HepG2 (cell line): ENCODE results near the gene STPG4. TPM values are rescaled to one million over a fixed set of nuclear protein-coding genes. Genes with fewer than 3 reads are reported as not detected.

Source experiments
- ARID2 ChIP-seq: sonication (generic); formaldehyde crosslinking; IDR thresholded peaks from 2 replicates; pipeline ENCODE4 v1.8.1; 2022; ENCODE audit warnings: mild to moderate bottlenecking, missing genetic modification reagents, borderline replicate concordance
- CCDC6 ChIP-seq: sonication (generic); formaldehyde crosslinking; IDR thresholded peaks from 2 replicates; pipeline ENCODE4 v1.8.1; 2022; ENCODE audit warnings: mild to moderate bottlenecking, missing genetic modification reagents, moderate library complexity
- CREB3 ChIP-seq: sonication (generic); formaldehyde crosslinking; IDR thresholded peaks from 2 replicates; pipeline ENCODE4 v1.5.0; 2020; ENCODE audit warnings: missing genetic modification reagents
- FOXO1 ChIP-seq: sonication (generic); formaldehyde crosslinking; IDR thresholded peaks from 2 replicates; pipeline ENCODE4 v1.4.0; 2020; ENCODE audit warnings: missing genetic modification reagents
- POGK ChIP-seq: sonication (generic); formaldehyde crosslinking; conservative IDR thresholded peaks from 2 replicates; pipeline ENCODE4 v1.8.0; 2022; ENCODE audit warnings: mild to moderate bottlenecking, moderate library complexity, missing genetic modification reagents
- RCOR2 ChIP-seq: IDR thresholded peaks from 2 replicates; pipeline ENCODE4 v1.6.1; 2016; ENCODE audit warnings: missing biosample characterization, missing genetic modification reagents
- ZBTB4 ChIP-seq: sonication (generic); formaldehyde crosslinking; IDR thresholded peaks from 2 replicates; pipeline ENCODE4 v1.4.0; 2020; ENCODE audit warnings: missing genetic modification reagents, mild to moderate bottlenecking, borderline replicate concordance
- ZNF331 ChIP-seq: sonication (generic); formaldehyde crosslinking; IDR thresholded peaks from 2 replicates; pipeline ENCODE4 v1.4.0; 2020; ENCODE audit warnings: missing genetic modification reagents
- ZNF34 ChIP-seq: sonication (generic); formaldehyde crosslinking; IDR thresholded peaks from 2 replicates; pipeline ENCODE4 v1.4.0; 2020; ENCODE audit warnings: mild to moderate bottlenecking, missing genetic modification reagents, borderline replicate concordance
- ZNF598 ChIP-seq: sonication (generic); formaldehyde crosslinking; IDR thresholded peaks from 2 replicates; pipeline ENCODE4 v1.5.1; 2020; ENCODE audit warnings: mild to moderate bottlenecking, missing genetic modification reagents, borderline replicate concordance
- ZNF687 ChIP-seq: sonication (generic); formaldehyde crosslinking; IDR thresholded peaks from 2 replicates; pipeline ENCODE4 v1.5.1; 2020; ENCODE audit warnings: mild to moderate bottlenecking, missing genetic modification reagents, moderate library complexity
- ZNF713 ChIP-seq: sonication (generic); formaldehyde crosslinking; IDR thresholded peaks from 2 replicates; pipeline ENCODE4 v1.4.0; 2020; ENCODE audit warnings: mild to moderate bottlenecking, missing genetic modification reagents
- ZNF746 ChIP-seq: sonication (generic); formaldehyde crosslinking; IDR thresholded peaks from 2 replicates; pipeline ENCODE4 v1.8.0; 2022; ENCODE audit warnings: mild to moderate bottlenecking, missing genetic modification reagents
- ZNF776 ChIP-seq: sonication (generic); formaldehyde crosslinking; IDR thresholded peaks from 2 replicates; pipeline ENCODE4 v1.4.0; 2020; ENCODE audit warnings: mild to moderate bottlenecking, missing genetic modification reagents
- ZZZ3 ChIP-seq: sonication (generic); formaldehyde crosslinking; IDR thresholded peaks from 2 replicates; pipeline ENCODE4 v1.4.0; 2020; ENCODE audit warnings: missing genetic modification reagents, mild to moderate bottlenecking, borderline replicate concordance
- polyA plus RNA-seq, 8 experiments: library from polyadenylated mRNA; depleted of rRNA in 3 of 8; stranded (reverse) in 7 of 8; unstranded in 1 of 8; fragments of >200 nt; fragmentation: Illumina TruSeq in 4 of 8; extraction: Trizol in 4 of 8; gene quantifications; 2 replicates each; pipeline versions ENCODE4 v1.2.1 to v1.2.3, GENCODE V29; 2011 to 2016; ENCODE audit warnings: low read depth in 4 of 8, missing spikeins in 1 of 8, mixed read lengths in 1 of 8; ENCODE audit not compliant: insufficient read depth in 1 of 8
- total RNA-seq, 5 experiments: library from RNA; depleted of rRNA; stranded (reverse); fragments of >200 nt; fragmentation: Illumina TruSeq; extraction: Trizol; gene quantifications; 2 replicates each; pipeline ENCODE4 v1.2.3, GENCODE V29; 2016; ENCODE audit warnings: low read depth in 1 of 5
- TF ChIP-seq, protein P1 (sequence below): IDR thresholded peaks from 2 replicates; pipeline ENCODE4 v1.6.1; 2016; ENCODE audit warnings: missing compliant biosample characterization, missing genetic modification reagents, borderline replicate concordance

The STPG4 gene
- total and polyA plus RNA-seq, 2 of the 13 experiments (the other 11 are each of a cell fraction or from before 2014, with no cell fraction given), result 0.11 to 0.15 TPM

- TF ChIP-seq ZBTB4 (CRISPR knock-in tag), result 0 out of 2 replicates have a peak, but pooled peaks have one; percentile 44
- TF ChIP-seq CCDC6 (CRISPR knock-in tag), result 0 out of 2 replicates have a peak, but pooled peaks have one; percentile 32
- TF ChIP-seq ZZZ3 (CRISPR knock-in tag), result 0 out of 2 replicates have a peak, but pooled peaks have one; percentile 10
- TF ChIP-seq POGK (CRISPR knock-in tag), result no peak; the same call in 1 of the 2 replicates
- TF ChIP-seq RCOR2 (CRISPR knock-in tag), result 0 out of 2 replicates have a peak, but pooled peaks have one; percentile 6
- no peak for TF ChIP-seq ARID2 (CRISPR knock-in tag)
- no peak for TF ChIP-seq CREB3 (CRISPR knock-in tag)
- TF ChIP-seq ZNF687 (CRISPR knock-in tag), result peak; percentile 87
- 0 out of 2 replicates have a peak, but pooled peaks have one; percentile 60 for TF ChIP-seq ZNF713 (CRISPR knock-in tag)
- TF ChIP-seq, protein P1, sequence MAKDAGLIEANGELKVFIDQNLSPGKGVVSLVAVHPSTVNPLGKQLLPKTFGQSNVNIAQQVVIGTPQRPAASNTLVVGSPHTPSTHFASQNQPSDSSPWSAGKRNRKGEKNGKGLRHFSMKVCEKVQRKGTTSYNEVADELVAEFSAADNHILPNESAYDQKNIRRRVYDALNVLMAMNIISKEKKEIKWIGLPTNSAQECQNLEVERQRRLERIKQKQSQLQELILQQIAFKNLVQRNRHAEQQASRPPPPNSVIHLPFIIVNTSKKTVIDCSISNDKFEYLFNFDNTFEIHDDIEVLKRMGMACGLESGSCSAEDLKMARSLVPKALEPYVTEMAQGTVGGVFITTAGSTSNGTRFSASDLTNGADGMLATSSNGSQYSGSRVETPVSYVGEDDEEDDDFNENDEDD, result no peak
- TF ChIP-seq ZNF598, result peak; percentile 75; the same call in 1 of the 2 replicates
- peak; percentile 28; the same call in 1 of the 2 replicates for TF ChIP-seq FOXO1 (CRISPR knock-in tag)
- peak; percentile 72 for TF ChIP-seq ZNF746 (CRISPR knock-in tag)
- TF ChIP-seq ZNF776 (CRISPR knock-in tag), result peak; percentile 54; the same call in 1 of the 2 replicates
- peak; percentile 71; the same call in 1 of the 2 replicates for TF ChIP-seq ZNF34 (CRISPR knock-in tag)
- TF ChIP-seq ZNF331 (CRISPR knock-in tag), result peak; percentile 52; the same call in 1 of the 2 replicates
Observed at GRCh38 chr2:47070155-47070919, 84.8 kb downstream of the STPG4 start (continued).
